Left ventricle myocardium inferior (tissue), 1 donor: ENCODE results near the gene PTPRN2. TPM values are rescaled to one million over a fixed set of nuclear protein-coding genes. Genes with fewer than 3 reads are reported as not detected.

Experiments
- DNase-seq: peaks from one replicate; pipeline ENCODE4 v3.0.0-alpha.2; 2020
- H3K27ac ChIP-seq: fragments of 200-600 bp; replicated peaks from 2 replicates; pipeline ENCODE4 v1.8.0; 2021
- H3K27me3 ChIP-seq: fragments of 200-600 bp; 2 replicates; pipeline ENCODE4 v1.8.0; 2021; ENCODE audit warnings: low read depth
- H3K36me3 ChIP-seq: fragments of 200-600 bp; 2 replicates; pipeline ENCODE4 v1.8.0; 2021
- H3K4me1 ChIP-seq: fragments of 200-600 bp; 2 replicates; pipeline ENCODE4 v1.8.0; 2021
- H3K4me3 ChIP-seq: fragments of 200-600 bp; 2 replicates; pipeline ENCODE4 v1.8.0; 2021; ENCODE audit warnings: mild to moderate bottlenecking, moderate library complexity
- H3K9me3 ChIP-seq: fragments of 200-600 bp; replicated peaks from 2 replicates; pipeline ENCODE4 v1.8.0; 2021
- CTCF ChIP-seq: fragments of 200-600 bp; IDR thresholded peaks from 2 replicates; pipeline ENCODE4 v1.8.0; 2021; ENCODE audit warnings: antibody characterized with exemption, mild to moderate bottlenecking, borderline replicate concordance
- intact Hi-C: fragments of 100-400 bp; cut with micrococcal nuclease; formaldehyde crosslinking; loops from one replicate; pipeline ENCODE4 v1.11.0; 2022
- total RNA-seq: library from RNA; stranded (reverse); fragmentation: NEBNext Ultra II Directional; extraction: Animal tissue kit (Norgen Biotek cat#: 25700); gene quantifications from one replicate; pipeline ENCODE4 v1.2.1, GENCODE V29; 2021
- donor health status: DM: no; HTN: yes; CAD: no; lungs with severe emphysema.

Gene PTPRN2
- total RNA-seq, 1 donor from 2014 or later = 1.3 TPM

DNA sequence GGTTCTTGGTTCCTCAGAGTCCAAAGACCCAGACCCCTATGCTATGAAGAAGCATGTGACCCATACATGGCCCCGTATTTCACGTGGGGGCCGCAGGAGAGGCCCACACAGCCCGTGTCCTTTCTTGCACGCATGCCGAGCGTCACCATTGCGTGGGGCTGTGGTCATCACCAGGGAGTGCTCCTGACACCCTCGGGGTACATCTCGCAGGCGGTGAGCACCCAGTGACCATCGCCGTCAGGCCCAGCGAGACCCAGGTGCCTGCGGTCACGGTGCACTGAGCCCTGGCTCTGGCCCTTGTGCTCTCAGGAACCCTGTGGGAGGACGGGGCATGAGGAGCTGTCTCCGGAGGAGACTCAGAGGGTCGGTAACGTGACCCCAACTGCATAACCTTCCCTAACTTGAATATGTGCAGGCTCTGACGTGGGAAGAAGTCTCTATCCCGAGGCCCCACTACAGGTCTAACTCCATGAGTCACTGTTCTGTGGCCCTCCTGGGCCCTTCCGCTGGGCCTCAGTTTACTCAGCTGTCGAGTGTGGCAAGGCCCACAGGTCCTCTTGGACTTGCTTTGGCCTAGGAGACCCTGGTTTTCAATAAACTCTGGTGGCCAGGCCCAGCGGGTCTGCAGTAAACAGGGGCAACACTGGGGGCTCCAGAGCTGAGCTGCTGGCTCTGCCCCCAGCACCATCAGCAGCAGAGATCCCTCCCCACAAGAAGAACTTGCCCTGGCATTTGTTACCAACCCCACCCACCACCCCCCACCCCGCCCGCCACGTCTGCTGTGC lies 503.9 kb downstream of the PTPRN2 start:
- no peak overlapping the region for H3K27ac ChIP-seq
- no peaks in the 10 kb centered on the region for H3K4me1 ChIP-seq
- H3K27me3 ChIP-seq = peaks cover 4% of the 10 kb centered on the region
- no peaks in the 10 kb centered on the region for H3K9me3 ChIP-seq
- no peak for TF ChIP-seq CTCF
- H3K4me3 ChIP-seq = no peak overlapping the region
- H3K36me3 ChIP-seq = no peaks in the 10 kb centered on the region
- intact Hi-C loops = no loop called here
- DNase-seq = no peak

DNA sequence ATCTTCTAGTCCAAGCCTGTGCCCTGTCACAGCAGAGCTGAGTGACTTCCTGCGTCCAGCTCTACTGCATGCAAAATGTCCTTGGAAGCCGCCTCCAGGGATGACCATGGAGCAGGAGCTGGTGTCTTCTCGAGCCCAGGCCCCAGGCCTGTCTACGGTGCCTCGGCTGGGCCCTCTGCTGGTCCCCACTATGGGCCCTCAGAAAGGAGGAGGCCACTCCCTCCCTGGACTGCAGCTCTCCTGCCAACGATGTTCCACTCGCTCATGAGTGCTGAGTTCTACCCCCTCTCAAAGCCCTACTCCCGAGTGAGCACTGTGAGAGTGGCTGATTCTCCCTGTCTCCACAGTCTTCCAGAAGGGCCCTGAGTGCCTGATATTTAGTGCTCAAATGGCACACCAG lies 504.9 kb downstream of the PTPRN2 start:
- H3K9me3 ChIP-seq = no peaks in the 10 kb centered on the region
- H3K4me3 ChIP-seq = no peak overlapping the region
- no peak for DNase-seq
- intact Hi-C loops = no loop called here
- no peaks in the 10 kb centered on the region for H3K4me1 ChIP-seq
- peaks cover 5% of the 10 kb centered on the region for H3K27me3 ChIP-seq
- H3K27ac ChIP-seq = no peak overlapping the region
- H3K36me3 ChIP-seq = no peaks in the 10 kb centered on the region
- no peak for TF ChIP-seq CTCF

GRCh38 chr7:158080899-158081445 lies 506.7 kb downstream of the PTPRN2 start:
- Histone ChIP-seq H3K4me3 (no peak overlapping the region), H3K9me3 (no peaks in the 10 kb centered on the region), H3K27ac (no peak overlapping the region), H3K27me3 (peaks cover 21% of the 10 kb centered on the region), H3K36me3 (no peaks in the 10 kb centered on the region), H3K4me1 (no peaks in the 10 kb centered on the region)
- intact Hi-C loops = no loop called here
- no peak for DNase-seq
- no peak for TF ChIP-seq CTCF

- no peak for DNase-seq
- intact Hi-C loops = no loop called here
- H3K27me3 ChIP-seq = peaks cover 43% of the 10 kb centered on the region
- no peak for TF ChIP-seq CTCF
- H3K4me1 ChIP-seq = no peaks in the 10 kb centered on the region
- H3K9me3 ChIP-seq = no peaks in the 10 kb centered on the region
- H3K27ac ChIP-seq = no peak overlapping the region
- H3K36me3 ChIP-seq = no peaks in the 10 kb centered on the region
- H3K4me3 ChIP-seq = no peak overlapping the region
Observed at GRCh38 chr7:158077934-158078910, 509.4 kb downstream of the PTPRN2 start.

GRCh38 chr7:158077151-158077840 lies 510.3 kb downstream of the PTPRN2 start:
- TF ChIP-seq CTCF = no peak
- Histone ChIP-seq H3K4me1 (no peaks in the 10 kb centered on the region), H3K27ac (no peak overlapping the region), H3K36me3 (no peaks in the 10 kb centered on the region), H3K4me3 (no peak overlapping the region), H3K27me3 (peaks cover 47% of the 10 kb centered on the region), H3K9me3 (no peaks in the 10 kb centered on the region)
- DNase-seq = no peak
- intact Hi-C loops = no loop called here
